ENCODE results near the gene FAAP20. TPM values are rescaled to one million over a fixed set of nuclear protein-coding genes. Genes with fewer than 3 reads are reported as not detected.

FAAP20 gene
- total RNA-seq, 1 donor from 2014 or later = 55.3 TPM

DNA sequence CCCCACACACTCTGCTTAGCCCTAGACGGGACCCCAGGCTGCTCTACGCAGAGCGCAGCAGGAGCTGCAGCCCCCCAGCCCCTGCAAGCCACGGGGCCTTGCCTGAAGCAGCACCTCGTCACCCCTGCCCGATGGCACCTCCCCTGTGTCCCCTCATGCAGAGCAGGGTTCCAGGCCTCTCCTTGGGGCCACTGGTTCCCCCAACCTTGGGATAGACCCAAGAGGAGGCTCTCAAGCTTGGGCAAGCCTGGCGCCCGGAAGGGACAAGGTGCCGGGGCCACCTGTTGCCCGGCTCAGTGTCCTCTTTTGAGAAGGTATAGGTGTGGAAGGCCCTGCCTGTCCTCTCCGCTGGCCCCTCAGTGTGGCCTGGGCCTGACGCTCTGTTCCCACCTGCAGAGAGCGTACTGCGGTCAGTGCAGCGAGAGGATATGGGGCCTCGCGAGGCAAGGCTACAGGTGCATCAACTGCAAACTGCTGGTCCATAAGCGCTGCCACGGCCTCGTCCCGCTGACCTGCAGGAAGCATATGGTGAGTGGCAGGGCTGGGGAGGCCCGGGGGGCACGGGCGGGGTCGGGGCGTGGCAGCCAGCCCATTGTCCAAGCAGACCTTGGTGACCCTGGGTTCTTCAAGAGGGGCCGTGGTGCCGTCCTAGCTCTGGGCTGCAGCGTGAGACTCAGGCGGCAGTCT, 50.6 kb downstream of the FAAP20 start:
- DNase-seq = peak; percentile 58
- Histone ChIP-seq H3K4me1 (peaks cover 6% of the 10 kb centered on the region), H3K36me3 (peaks cover 14% of the 10 kb centered on the region), H3K27me3 (no peaks in the 10 kb centered on the region), H3K4me3 (no peak overlapping the region), H3K9me3 (no peaks in the 10 kb centered on the region), H3K27ac (no peak overlapping the region)
- TF ChIP-seq, protein P1, sequence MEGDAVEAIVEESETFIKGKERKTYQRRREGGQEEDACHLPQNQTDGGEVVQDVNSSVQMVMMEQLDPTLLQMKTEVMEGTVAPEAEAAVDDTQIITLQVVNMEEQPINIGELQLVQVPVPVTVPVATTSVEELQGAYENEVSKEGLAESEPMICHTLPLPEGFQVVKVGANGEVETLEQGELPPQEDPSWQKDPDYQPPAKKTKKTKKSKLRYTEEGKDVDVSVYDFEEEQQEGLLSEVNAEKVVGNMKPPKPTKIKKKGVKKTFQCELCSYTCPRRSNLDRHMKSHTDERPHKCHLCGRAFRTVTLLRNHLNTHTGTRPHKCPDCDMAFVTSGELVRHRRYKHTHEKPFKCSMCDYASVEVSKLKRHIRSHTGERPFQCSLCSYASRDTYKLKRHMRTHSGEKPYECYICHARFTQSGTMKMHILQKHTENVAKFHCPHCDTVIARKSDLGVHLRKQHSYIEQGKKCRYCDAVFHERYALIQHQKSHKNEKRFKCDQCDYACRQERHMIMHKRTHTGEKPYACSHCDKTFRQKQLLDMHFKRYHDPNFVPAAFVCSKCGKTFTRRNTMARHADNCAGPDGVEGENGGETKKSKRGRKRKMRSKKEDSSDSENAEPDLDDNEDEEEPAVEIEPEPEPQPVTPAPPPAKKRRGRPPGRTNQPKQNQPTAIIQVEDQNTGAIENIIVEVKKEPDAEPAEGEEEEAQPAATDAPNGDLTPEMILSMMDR (IDR thresholded peaks at IDR 0.05) = no peak
- intact Hi-C loops (cut with DNase I) = no loop called here
- ATAC-seq = no peak

DNA sequence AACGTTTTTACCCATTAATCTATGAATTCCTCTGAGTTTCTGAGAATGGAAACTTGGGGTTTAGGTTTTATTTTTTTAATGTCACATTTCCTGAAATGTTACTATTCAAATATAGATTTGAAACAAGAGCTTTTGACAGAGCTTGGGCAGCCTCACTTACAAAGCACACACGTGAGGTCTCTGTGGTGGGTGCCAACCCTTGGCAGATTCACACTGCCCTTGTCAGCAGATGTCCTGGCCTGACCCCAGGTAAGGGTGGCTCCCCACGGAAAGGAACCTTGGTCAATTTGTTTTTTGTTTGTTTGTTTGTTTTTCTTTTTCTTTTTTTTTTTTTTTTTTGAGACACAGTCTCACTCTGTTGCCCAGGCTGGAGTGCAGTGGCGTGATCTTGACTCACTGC, 53.5 kb downstream of the FAAP20 start:
- Histone ChIP-seq H3K4me3 (no peak overlapping the region), H3K27me3 (no peaks in the 10 kb centered on the region), H3K9me3 (no peaks in the 10 kb centered on the region), H3K4me1 (peaks cover 7% of the 10 kb centered on the region), H3K27ac (no peak overlapping the region), H3K36me3 (peaks cover 5% of the 10 kb centered on the region)
- DNase-seq (peak; percentile 37), ATAC-seq (no peak)
- TF ChIP-seq, protein P1 (IDR thresholded peaks at IDR 0.05) = no peak
- intact Hi-C loops (cut with DNase I) = no loop called here

Other genes with a start within 250 kb of the FAAP20 start
- gene CFAP74, start 191.0 kb downstream of the FAAP20 start, total RNA-seq = 0.35 TPM
- gene GABRD, start 175.4 kb downstream of the FAAP20 start, total RNA-seq = 2.9 TPM
- gene PRKCZ, start 144.4 kb downstream of the FAAP20 start, total RNA-seq = 121 TPM
- gene SKI, start 33.5 kb upstream of the FAAP20 start, total RNA-seq = 89.6 TPM
- gene MORN1, start 196.8 kb upstream of the FAAP20 start, total RNA-seq = 9.0 TPM
- 118 TPM for gene RER1, start 197.1 kb upstream of the FAAP20 start, total RNA-seq
- gene PEX10, start 217.8 kb upstream of the FAAP20 start, total RNA-seq = 14.6 TPM